ENCODE results near the gene PDK1.

GRCh38 chr2:172600557-172601008 lies 44.7 kb downstream of the PDK1 start:
- TF ChIP-seq HDGF (IDR thresholded peaks at IDR 0.05; ENCODE audit: borderline replicate concordance) (no peak), BHLHE40 (IDR thresholded peaks at IDR 0.05; ENCODE audit: borderline replicate concordance) (no peak), TARDBP (IDR thresholded peaks at IDR 0.05) (no peak)
